GM18502 (cell line): ENCODE results near the gene JUN.

ENCODE experiments used
- ATAC-seq: cut with Tn5 transposase; IDR thresholded peaks from one replicate; pipeline ENCODE4 v1.9.1; 2021; ENCODE audit warnings: mild to moderate bottlenecking; ENCODE audit not compliant: unreplicated experiment, poor library complexity

JUN gene

DNA sequence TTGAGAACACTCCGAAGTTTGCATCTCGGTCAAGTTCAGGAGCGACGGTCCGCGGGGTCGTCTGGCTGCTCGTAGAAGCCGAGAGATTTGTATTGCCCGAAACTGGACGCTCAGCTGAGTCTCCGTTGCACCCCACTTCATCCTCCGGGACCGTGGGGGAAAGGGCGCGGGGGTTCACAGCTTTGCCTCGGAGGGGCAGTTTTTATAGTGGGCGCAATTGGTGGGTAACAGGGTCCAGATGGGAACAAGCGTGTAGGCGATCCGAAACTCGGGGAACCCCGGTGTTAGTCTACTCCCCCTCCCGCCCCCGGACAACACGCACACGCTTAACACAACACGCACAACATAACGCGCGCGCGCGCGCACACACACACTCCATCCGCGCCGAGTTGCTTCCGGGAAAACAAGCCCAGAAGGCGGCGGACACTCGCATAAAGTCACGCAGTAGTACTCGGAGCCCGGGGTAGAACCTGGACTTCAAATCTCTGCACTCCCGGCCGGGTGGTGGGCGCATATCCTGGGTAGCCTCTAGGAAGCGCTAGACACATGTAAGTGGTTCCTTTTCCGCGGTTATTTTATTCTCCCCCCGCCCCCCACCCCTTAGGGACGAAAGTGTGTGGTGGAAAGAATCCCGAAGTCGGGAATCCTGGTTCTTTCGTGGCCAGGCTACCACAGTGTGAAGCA lies 1.1 kb upstream of the JUN start:
- no peak for ATAC-seq

DNA sequence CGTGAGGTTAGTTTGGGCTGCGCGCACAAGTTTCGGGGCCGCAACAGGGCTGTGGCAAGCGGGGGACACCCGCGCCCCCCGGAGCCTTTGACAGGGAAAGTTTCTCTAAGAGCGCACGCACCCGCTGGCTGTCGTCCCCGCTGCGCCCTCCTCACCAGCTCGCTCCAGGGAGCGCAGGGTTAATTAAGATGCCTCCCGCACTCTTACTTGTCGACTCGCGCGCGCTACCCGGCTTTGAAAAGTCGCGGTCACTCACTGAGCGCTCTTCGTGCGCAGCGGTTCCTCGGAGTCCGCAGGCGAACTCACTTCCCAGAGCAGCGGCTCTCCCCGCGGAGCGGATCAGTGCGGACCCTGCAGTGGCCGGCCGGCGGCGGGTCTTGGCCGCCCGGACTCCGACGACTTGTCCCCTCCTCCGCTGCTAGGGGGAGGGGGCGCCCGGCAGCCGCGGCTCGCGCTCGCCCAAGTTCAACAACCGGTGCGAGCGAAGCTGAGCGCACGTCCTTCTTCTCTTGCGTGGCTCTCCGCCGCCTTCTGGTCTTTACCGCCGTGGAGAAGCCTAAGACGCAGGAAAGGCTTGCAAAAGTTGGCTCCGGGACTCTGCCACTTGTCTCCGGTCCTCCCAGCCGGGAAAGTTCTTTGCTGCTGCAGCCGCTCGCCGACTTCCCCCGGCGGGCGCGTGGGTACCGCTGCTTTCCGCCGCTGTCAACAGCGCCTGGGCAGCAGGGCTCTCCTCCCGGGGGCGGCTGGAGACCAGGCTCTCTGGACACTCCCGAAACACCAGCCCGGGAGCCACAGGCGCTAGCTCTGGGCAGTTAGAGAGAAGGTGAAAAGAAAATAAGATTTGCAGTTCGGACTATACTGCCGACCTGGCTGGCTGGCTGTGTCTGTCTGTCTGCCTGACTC lies 506 bp downstream of the JUN start:
- ATAC-seq: peak; percentile 15

DNA sequence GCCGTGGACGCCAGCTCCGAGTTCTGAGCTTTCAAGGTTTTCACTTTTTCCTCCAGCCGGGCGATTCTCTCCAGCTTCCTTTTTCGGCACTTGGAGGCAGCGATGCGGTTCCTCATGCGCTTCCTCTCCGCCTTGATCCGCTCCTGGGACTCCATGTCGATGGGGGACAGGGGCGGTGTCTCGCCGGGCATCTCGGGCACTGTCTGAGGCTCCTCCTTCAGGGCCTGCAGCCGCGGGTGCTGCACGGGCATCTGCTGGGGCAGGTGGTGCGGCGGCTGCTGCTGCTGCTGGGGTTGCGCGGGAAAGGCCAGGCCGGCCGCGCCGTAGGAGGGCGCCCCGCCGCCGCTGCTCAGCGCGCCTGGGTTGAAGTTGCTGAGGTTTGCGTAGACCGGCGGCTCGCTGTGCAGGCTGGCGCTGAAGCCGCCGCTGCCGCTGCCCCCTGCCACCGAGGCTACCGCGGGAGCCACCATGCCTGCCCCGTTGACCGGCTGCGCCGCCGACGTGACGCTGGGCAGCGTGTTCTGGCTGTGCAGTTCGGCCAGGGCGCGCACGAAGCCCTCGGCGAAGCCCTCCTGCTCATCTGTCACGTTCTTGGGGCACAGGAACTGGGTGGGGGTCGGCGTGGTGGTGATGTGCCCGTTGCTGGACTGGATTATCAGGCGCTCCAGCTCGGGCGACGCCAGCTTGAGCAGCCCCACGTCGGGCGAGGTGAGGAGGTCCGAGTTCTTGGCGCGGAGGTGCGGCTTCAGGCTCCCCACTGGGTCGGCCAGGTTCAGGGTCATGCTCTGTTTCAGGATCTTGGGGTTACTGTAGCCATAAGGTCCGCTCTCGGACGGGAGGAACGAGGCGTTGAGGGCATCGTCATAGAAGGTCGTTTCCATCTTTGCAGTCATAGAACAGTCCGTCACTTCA lies 1.4 kb downstream of the JUN start:
- ATAC-seq: peak; percentile 17

DNA sequence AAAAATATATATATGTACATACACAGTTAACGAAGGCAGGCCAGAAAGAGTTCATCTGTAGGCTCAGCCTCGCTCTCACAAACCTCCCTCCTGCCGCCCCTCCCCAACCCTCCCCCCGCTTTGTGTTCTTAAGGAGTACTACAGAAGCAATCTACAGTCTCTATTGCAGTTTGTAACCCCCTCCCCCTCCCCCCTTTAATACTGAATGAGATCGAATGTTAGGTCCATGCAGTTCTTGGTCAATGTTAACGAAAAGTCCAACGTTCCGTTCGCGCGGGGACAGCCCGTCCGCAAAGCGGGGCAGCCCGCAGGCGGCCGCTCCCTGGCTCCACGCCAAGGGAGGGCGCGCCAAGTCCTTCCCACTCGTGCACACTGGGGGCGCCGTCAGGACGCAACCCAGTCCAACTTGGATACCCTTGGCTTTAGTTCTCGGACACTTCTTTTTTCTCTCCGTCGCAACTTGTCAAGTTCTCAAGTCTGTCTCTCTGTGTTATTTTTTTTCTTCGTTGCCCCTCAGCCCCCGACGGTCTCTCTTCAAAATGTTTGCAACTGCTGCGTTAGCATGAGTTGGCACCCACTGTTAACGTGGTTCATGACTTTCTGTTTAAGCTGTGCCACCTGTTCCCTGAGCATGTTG lies 2.2 kb downstream of the JUN start:
- no peak for ATAC-seq

DNA sequence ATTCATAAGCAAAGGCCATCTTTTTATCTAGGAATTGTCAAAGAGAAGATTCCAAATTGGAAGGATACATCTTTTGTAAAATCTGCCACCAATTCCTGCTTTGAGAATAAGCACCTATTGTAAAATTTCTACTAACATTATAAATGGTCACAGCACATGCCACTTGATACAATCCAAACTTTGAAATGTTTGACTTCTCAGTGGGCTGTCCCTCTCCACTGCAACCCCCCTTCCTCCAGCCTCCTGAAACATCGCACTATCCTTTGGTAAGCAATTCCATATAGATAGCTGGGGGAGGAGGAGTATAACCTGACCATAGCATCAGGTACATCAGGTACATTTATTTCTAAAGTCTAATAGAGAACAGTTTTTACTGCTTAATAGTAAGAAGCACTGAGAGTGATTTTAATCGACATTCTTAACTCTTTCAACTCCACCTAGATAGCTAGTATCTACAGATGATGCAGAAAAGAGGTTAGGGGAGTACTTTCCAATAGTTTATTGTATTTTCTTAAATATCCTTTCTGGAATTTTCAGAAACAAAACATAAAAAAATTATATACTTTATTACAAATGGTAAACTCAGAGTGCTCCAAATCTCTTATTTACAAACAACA lies 2.9 kb downstream of the JUN start:
- no peak for ATAC-seq

GRCh38 chr1:58780411-58780810 lies 3.4 kb downstream of the JUN start:
- no peak for ATAC-seq

GRCh38 chr1:58779801-58780382 lies 4.0 kb downstream of the JUN start:
- no peak for ATAC-seq

DNA sequence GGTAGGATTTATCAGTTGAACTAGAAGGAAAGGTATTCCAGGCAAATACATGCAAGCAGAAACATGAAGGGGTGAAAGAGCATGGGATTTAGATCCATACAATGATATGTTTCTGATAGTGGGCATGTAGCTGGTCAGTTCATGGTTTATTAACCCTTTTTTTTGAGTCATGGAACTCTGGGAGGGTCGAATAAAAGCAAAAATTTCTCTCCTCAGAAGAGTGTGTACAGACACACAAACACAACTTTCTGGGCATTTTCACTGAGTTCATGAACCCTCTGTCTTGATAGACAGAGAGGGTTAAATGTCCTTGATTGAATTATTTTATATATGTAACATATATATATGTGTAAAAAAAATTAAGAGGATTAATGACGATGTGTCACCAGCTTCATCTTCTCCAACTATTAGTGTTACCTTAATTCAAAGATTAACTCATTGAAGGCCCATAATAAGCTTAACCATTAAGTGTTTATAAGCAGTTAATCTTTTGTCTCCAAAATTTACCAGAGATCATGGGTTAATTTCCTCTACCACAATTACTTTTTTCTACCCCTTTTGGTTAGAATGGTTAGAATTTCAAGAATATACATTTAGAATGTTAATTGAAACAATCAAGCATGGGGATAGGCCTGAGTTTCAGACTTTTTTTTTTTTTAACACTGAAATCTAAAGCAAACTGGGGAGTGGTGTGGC lies 4.6 kb downstream of the JUN start:
- no peak for ATAC-seq

DNA sequence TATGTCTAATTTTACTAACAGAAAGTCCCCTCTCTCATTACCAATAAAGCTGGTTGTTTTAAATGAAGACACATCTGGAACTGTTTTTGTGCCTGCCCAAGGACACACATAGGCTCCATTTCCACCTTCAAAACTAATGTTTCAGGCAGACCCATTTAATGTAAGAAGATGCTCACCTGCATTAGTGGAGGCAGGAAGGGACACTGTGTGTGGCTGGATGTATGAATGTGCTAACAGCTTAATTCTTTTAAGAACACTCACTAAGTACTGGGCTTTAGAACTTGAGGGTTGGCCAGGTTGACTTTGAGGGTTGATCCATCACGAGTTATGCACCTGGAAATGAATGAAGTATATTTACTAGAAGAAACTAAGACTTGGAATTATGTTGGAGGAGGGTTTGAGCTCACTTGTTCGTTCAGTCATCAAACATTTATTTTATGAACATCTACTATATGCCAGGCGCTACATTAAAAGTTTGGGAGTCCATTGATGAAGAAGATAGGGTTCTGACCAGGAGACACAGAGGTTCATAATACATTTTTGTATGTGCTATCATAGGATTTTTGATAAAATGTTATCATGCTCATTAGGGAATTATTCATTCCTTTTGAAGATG lies 5.4 kb downstream of the JUN start:
- no peak for ATAC-seq

- no peak for ATAC-seq
These were observed 9.8 kb downstream of the JUN start for GRCh38 chr1:58774027-58774426.

DNA sequence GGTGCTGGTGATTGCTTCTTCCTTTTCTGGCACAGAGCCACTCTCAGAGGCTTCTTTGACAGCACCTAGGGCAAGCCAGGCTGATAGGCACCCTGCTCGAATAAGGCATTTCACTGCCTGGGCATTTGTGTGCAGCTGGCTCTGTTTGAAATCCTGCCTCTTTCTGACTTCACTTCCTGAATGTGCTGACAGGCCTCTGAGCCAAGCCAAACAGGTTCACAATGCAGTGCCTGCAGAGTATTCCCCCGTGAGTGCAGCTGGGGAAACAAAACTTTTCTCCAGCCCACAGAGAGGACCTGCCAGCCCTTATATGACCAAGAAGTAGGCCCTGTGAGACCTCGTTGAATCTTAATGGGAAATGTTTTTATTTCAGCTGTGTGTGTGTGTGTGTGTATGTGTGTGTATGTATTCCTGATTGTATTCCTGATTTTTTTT lies 10.4 kb downstream of the JUN start:
- peak; percentile 81 for ATAC-seq

DNA sequence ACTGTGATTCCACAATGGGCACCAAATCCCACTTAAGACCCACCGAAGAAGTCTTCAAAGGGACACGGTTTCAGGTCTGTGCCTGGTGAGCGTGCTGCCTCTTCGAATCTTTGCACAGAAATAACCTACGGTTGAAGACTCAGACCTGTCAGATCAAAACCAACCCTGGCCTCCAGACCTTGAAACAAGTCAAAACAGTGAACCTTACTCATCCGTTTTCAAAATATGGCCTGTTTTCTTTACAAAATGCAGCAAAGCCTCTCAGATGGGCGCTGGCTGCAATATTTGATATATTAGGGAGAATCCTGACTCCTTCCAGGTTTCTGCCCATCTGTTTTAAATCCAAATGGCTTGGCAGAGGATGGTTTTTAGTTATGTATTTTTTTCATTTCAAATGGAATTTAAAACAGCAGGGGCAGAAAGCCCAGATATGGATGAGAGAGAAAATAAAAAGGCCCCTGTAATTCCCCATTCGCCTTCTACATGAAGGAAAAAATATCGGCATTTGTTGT lies 14.0 kb downstream of the JUN start:
- no peak for ATAC-seq

GRCh38 chr1:58768971-58769808 lies 14.7 kb downstream of the JUN start:
- no peak for ATAC-seq

DNA sequence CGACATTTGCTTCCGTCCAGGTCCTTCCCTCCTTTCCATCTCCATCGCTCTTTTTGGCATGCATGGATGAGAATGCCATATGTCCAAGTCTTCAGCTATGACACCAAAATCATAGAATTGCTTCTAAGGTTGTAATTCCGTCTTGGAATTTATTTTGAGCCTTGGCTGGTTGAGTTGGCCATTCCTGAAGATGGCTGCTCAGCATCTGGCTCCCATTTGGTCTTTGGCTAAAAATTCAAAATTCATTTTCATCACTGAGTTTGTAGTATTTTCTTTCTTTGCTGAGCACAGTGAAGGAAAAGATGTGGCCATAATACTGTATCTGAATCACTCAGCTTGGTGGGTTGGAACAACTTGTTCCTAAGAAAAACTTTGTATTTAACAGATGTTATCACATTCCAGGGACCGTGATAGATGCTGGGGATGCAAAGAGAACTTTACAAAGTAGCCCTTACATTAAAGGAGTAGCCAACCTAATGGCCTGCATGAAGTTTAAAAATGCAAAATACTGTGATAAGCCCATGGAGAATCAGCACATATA lies 15.6 kb downstream of the JUN start:
- no peak for ATAC-seq

GRCh38 chr1:58767143-58767542 lies 16.7 kb downstream of the JUN start:
- ATAC-seq: no peak

DNA sequence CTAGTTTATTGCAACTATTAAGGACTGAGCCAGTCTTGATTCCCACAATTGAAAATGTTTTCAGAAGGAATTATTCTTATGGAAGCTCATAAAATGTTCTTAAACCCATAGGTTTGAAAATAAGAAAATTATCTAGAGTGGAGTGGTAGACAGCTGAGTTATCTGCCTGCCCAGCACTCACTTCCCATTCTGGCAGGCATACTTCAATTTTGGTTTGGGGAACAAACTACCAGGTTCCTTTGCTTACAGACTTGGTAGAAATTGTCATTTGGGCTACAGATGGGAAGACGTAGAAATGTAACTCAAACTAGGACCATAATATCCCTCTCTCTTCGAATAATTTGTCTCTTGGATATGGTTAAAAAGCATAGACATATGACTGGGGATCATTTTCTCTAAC lies 18.4 kb downstream of the JUN start:
- no peak for ATAC-seq

DNA sequence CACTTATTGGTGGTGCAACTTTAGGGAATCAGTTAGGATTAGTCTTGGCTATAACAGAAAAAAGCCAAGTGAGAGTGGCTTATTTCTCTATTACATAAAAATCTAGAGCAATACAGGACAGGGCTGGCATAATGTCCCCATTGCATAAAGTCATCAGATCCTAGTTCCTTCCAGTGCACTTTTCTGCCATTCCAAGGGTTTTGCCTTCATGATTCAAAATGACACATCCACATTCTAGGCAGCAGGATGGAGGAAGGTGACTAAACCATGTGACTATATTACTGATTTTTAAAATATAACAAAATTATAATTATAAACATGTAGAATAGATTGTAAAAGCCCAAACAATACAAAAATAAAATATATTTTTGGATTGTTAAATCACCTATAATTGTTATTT lies 18.8 kb downstream of the JUN start:
- ATAC-seq: no peak
